ENCODE results near the gene DNAI1.

Gene DNAI1

DNA sequence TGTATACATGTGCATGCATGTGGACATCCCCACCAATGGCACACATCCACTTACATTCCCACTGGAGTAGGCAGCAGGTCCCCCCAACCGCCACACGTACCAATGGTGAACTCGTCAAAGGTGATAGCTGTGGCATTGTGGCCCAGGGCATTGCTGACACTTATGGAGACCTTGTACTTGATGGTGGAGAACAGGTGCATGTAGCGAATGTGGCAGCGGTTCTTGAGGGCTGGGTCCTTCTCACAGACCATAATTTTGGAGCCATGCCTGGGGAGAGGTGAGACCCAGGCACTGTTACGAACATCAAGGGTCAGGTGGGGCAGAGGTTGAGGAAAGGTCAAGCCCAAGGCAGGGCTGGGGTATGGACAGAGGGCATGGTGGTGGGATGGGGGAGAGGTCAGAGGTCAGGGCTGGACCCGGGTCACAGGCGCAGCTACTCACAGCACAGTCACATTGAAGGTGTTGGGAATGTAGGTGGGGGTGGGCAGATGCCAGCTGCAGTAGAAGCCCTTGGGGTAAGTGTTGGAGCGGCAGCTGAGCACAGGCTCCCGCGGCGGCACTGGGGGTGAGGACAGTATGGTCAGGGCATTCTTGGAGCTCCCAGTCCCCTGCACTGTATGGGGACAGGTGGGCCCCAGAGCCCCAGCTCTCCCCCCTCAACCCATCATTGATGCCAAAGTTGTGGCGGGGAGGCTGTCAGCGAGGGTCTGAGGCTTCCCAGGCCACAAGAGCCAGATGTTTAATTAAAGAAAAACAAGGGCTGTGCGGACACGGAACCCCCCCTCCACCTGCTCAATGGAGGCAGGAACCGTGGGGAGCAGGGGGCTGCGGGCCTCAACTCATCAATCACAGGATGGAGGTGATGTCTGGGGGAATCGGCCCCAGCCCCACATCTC is 99.1 kb downstream of the DNAI1 start:
- H2AFZ ChIP-seq (ENCODE audit: low read length) = no peak overlapping the region
- no peaks in the 10 kb centered on the region for H3K9me2 ChIP-seq (ENCODE audit: low read depth, low read length)
- no peaks in the 10 kb centered on the region for H3K36me3 ChIP-seq (ENCODE audit: insufficient read depth, low read length)
- no peak overlapping the region for H3K4me2 ChIP-seq (ENCODE audit: low read length)
- H3K27ac ChIP-seq (ENCODE audit: low read depth, low read length, poor library complexity, severe bottlenecking) = no peak overlapping the region
- H3K4me3 ChIP-seq (ENCODE audit: low read depth, low read length, poor library complexity, severe bottlenecking) = no peak overlapping the region
- no peak for TF ChIP-seq CTCF (IDR thresholded peaks at IDR 0.05; ENCODE audit: low read length)
- no peak for TF ChIP-seq EZH2 (IDR thresholded peaks at IDR 0.05; ENCODE audit: borderline replicate concordance, low read length)
- H3K9ac ChIP-seq (ENCODE audit: low read length) = no peak overlapping the region
- no peaks in the 10 kb centered on the region for H3F3A ChIP-seq (ENCODE audit: insufficient read depth, low read length)
- H3K27me3 ChIP-seq (ENCODE audit: insufficient read depth, low read length) = peaks cover 5% of the 10 kb centered on the region; the same call in 1 of the 2 replicates
- no peaks in the 10 kb centered on the region for H3K9me3 ChIP-seq (ENCODE audit: low read length)
- H3K4me1 ChIP-seq (ENCODE audit: insufficient read depth, low read length, severe bottlenecking) = no peaks in the 10 kb centered on the region
- H3K79me2 ChIP-seq (ENCODE audit: insufficient read depth, low read length) = no peaks in the 10 kb centered on the region
- no peaks in the 10 kb centered on the region for H4K20me1 ChIP-seq (ENCODE audit: insufficient read depth, low read length)

DNA sequence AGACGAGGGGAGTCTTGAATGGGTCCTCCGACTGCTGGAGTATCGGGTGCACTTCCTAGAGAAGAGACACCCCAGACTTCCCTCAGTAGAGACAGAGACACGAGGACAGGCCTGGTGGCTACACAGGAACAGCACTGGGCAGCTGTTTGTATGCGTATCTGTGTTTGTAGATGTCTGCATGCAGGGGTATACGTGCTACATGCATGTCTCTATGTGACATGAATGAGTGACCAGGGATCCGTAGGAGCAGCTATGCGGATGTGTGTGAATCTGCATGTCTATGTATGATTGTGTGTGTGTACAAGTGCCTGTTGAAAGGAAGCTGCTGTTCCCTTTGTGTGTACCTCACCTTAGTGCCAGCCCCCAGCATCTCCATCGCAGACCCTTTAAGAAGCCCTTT is 99.8 kb downstream of the DNAI1 start:
- H3F3A ChIP-seq (ENCODE audit: insufficient read depth, low read length) = no peaks in the 10 kb centered on the region
- H3K79me2 ChIP-seq (ENCODE audit: insufficient read depth, low read length) = no peaks in the 10 kb centered on the region
- no peak overlapping the region for H3K9ac ChIP-seq (ENCODE audit: low read length)
- TF ChIP-seq EZH2 (IDR thresholded peaks at IDR 0.05; ENCODE audit: borderline replicate concordance, low read length) (no peak), CTCF (IDR thresholded peaks at IDR 0.05; ENCODE audit: low read length) (no peak)
- H3K27ac ChIP-seq (ENCODE audit: low read depth, low read length, poor library complexity, severe bottlenecking) = no peak overlapping the region
- no peaks in the 10 kb centered on the region for H3K4me1 ChIP-seq (ENCODE audit: insufficient read depth, low read length, severe bottlenecking)
- no peaks in the 10 kb centered on the region for H3K36me3 ChIP-seq (ENCODE audit: insufficient read depth, low read length)
- peaks cover 5% of the 10 kb centered on the region; the same call in 1 of the 2 replicates for H3K27me3 ChIP-seq (ENCODE audit: insufficient read depth, low read length)
- no peak overlapping the region for H3K4me2 ChIP-seq (ENCODE audit: low read length)
- H3K9me3 ChIP-seq (ENCODE audit: low read length) = no peaks in the 10 kb centered on the region
- H3K4me3 ChIP-seq (ENCODE audit: low read depth, low read length, poor library complexity, severe bottlenecking) = no peak overlapping the region
- no peaks in the 10 kb centered on the region for H4K20me1 ChIP-seq (ENCODE audit: insufficient read depth, low read length)
- no peaks in the 10 kb centered on the region for H3K9me2 ChIP-seq (ENCODE audit: low read depth, low read length)
- no peak overlapping the region for H2AFZ ChIP-seq (ENCODE audit: low read length)

- Histone ChIP-seq H3K9me3 (ENCODE audit: low read length) (no peaks in the 10 kb centered on the region), H3F3A (ENCODE audit: insufficient read depth, low read length) (no peaks in the 10 kb centered on the region), H3K27me3 (ENCODE audit: insufficient read depth, low read length) (peaks cover 5% of the 10 kb centered on the region; the same call in 1 of the 2 replicates), H3K27ac (ENCODE audit: low read depth, low read length, poor library complexity, severe bottlenecking) (no peak overlapping the region), H3K4me1 (ENCODE audit: insufficient read depth, low read length, severe bottlenecking) (no peaks in the 10 kb centered on the region), H3K4me3 (ENCODE audit: low read depth, low read length, poor library complexity, severe bottlenecking) (no peak overlapping the region), H3K9me2 (ENCODE audit: low read depth, low read length) (no peaks in the 10 kb centered on the region), H3K9ac (ENCODE audit: low read length) (no peak overlapping the region), H3K79me2 (ENCODE audit: insufficient read depth, low read length) (no peaks in the 10 kb centered on the region), H4K20me1 (ENCODE audit: insufficient read depth, low read length) (no peaks in the 10 kb centered on the region), H3K36me3 (ENCODE audit: insufficient read depth, low read length) (no peaks in the 10 kb centered on the region), H3K4me2 (ENCODE audit: low read length) (no peak overlapping the region), H2AFZ (ENCODE audit: low read length) (no peak overlapping the region)
- no peak for TF ChIP-seq CTCF (IDR thresholded peaks at IDR 0.05; ENCODE audit: low read length)
- no peak for TF ChIP-seq EZH2 (IDR thresholded peaks at IDR 0.05; ENCODE audit: borderline replicate concordance, low read length)
Measured at GRCh38 chr9:34558919-34559623, 100.5 kb downstream of the DNAI1 start.

Data from OCI-LY1 (cell line).